Esophagus muscularis mucosa (tissue), 3 donors: ENCODE data around the gene PHAF1.

Experiments used
- CTCF ChIP-seq, 3 experiments: fragments of 200-600 bp in 2 of 3; fragments of 450-650 bp in 1 of 3; sonication (generic) in 2 of 3; IDR thresholded peaks; one replicate each; pipeline ENCODE4 v1.5.1; 2017 to 2019; ENCODE audit warnings: antibody characterized with exemption in 3 of 3, mild to moderate bottlenecking in 2 of 3, moderate library complexity in 1 of 3
- POLR2A ChIP-seq: fragments of 450-650 bp; IDR thresholded peaks from one replicate; pipeline ENCODE4 v1.6.1; 2017; ENCODE audit warnings: antibody characterized with exemption, moderate library complexity, mild to moderate bottlenecking, low read depth
- POLR2AphosphoS5 ChIP-seq, 2 donors: sonication (generic); formaldehyde crosslinking; IDR thresholded peaks; one replicate each; pipeline ENCODE4 v1.6.1; 2017; ENCODE audit warnings: antibody characterized with exemption in 2 of 2

- TF ChIP-seq CTCF (IDR thresholded peaks at IDR 0.05) (no peak), POLR2AphosphoS5 (IDR thresholded peaks at IDR 0.05) (no peak), POLR2A (no peak)
Observed at GRCh38 chr16:67089101-67089500, 20.6 kb upstream of the PHAF1 start.
